Lung microvascular endothelial cell (primary cell): Measurements from ENCODE around the gene PTH2R. TPM values are rescaled to one million over a fixed set of nuclear protein-coding genes. Genes with fewer than 3 reads are reported as not detected.

Experiments
- total RNA-seq: library from RNA; depleted of rRNA; stranded (reverse); fragments of >200 nt; gene quantifications from 2 replicates; pipeline ENCODE4 v1.2.1, GENCODE V29; 2014

PTH2R gene
- total RNA-seq, 1 donor from 2014 or later, result not detected

Other genes starting within 250 kb of the PTH2R start
- gene CRYGA, start 243.2 kb upstream of the PTH2R start, total RNA-seq, result not detected in 2 replicates
- not detected in 2 replicates for gene C2orf80, start 216.8 kb upstream of the PTH2R start, total RNA-seq
- 69.2 and 86.3 TPM in 2 replicates for gene IDH1, start 151.7 kb upstream of the PTH2R start, total RNA-seq
- gene PIKFYVE, start 140.5 kb upstream of the PTH2R start, total RNA-seq, result 17.9 and 21.6 TPM in 2 replicates